ENCODE results near the gene PIP5K1B. TPM values are rescaled to one million over a fixed set of nuclear protein-coding genes. Genes with fewer than 3 reads are reported as not detected.

PIP5K1B gene
- total RNA-seq, 1 donor from 2014 or later: 1.3 TPM

DNA sequence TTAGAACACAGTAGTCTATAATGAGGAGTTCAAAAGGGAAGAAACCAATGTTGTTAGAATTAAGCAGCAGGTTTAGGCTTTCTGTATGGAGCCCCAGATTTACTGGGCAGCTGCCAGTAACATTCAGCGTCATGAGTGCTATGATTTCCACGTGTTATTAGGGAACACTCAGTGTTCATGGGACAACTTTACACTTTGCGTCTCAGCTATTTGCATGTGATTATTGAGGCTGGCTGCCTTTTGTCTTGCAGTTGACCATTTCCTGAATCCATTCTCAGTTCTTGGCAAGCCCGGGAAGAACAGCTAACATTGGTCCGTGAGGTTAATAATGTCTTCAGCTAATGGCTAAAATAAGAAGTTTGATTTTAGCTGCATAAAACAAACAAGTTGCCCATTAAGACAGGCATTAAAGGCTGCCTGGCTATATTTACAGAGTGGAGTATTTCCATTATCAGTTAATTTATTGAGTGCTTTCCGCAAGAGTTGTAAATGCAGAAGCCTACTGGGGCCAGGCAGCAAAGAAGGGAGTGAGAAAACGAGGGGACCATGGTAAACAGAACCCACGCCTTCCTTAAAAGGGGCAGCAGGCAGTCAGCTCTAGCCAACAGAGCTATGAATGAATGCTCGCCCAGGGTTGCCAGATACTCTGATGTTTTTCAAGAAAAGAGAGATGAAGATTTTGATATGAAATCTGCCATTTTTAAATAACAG is 120.9 kb downstream of the PIP5K1B start:
- no peaks in the 10 kb centered on the region for H3K36me3 ChIP-seq (ENCODE audit: insufficient read depth, low read length)
- H3K27ac Mint-ChIP-seq (ENCODE audit: unreplicated experiment): no peak overlapping the region
- no peaks in the 10 kb centered on the region for H3K9me3 Mint-ChIP-seq (ENCODE audit: unreplicated experiment)
- no peak overlapping the region for H3K4me2 ChIP-seq (ENCODE audit: low read length)
- H3K9ac ChIP-seq (ENCODE audit: low read length): no peak overlapping the region
- no peaks in the 10 kb centered on the region for H3K4me1 ChIP-seq (ENCODE audit: insufficient read depth, low read length)
- no peaks in the 10 kb centered on the region for H4K20me1 ChIP-seq (ENCODE audit: insufficient read depth, low read length)
- H3K36me3 Mint-ChIP-seq (ENCODE audit: low read depth, unreplicated experiment): no peaks in the 10 kb centered on the region
- H3K4me3 Mint-ChIP-seq (ENCODE audit: unreplicated experiment): no peak overlapping the region
- no peak overlapping the region for H3K4me3 ChIP-seq (ENCODE audit: insufficient read depth, low read depth, low read length)
- no peak overlapping the region for H2AFZ ChIP-seq (ENCODE audit: low read depth, low read length)
- TF ChIP-seq CTCF (IDR thresholded peaks at IDR 0.05; ENCODE audit: insufficient read depth, low read depth, low read length): no peak
- TF ChIP-seq EZH2 (IDR thresholded peaks at IDR 0.05; ENCODE audit: insufficient read depth, low read length): no peak
- H3K27ac ChIP-seq (ENCODE audit: low read depth, low read length): no peak overlapping the region
- H3K9me3 ChIP-seq (ENCODE audit: insufficient read depth, low read depth, low read length): no peaks in the 10 kb centered on the region
- peaks cover 3% of the 10 kb centered on the region for H3K27me3 ChIP-seq (ENCODE audit: insufficient read depth, low read length)
- no peaks in the 10 kb centered on the region for H3K4me1 Mint-ChIP-seq (ENCODE audit: low read depth, unreplicated experiment)
- FAIRE-seq: no peak
- no peak for DNase-seq (ENCODE audit: low read depth)
- no peaks in the 10 kb centered on the region for H3K27me3 Mint-ChIP-seq (ENCODE audit: low read depth, unreplicated experiment)
- no peaks in the 10 kb centered on the region for H3K79me2 ChIP-seq (ENCODE audit: insufficient read depth, low read length)

- Mint-ChIP-seq H3K9me3 (ENCODE audit: unreplicated experiment) (no peaks in the 10 kb centered on the region), H3K4me1 (ENCODE audit: low read depth, unreplicated experiment) (no peaks in the 10 kb centered on the region), H3K36me3 (ENCODE audit: low read depth, unreplicated experiment) (no peaks in the 10 kb centered on the region), H3K4me3 (ENCODE audit: unreplicated experiment) (no peak overlapping the region), H3K27ac (ENCODE audit: unreplicated experiment) (no peak overlapping the region), H3K27me3 (ENCODE audit: low read depth, unreplicated experiment) (peaks cover 4% of the 10 kb centered on the region)
- Histone ChIP-seq H3K4me3 (ENCODE audit: insufficient read depth, low read depth, low read length) (no peak overlapping the region), H4K20me1 (ENCODE audit: insufficient read depth, low read length) (no peaks in the 10 kb centered on the region), H3K9me3 (ENCODE audit: insufficient read depth, low read depth, low read length) (no peaks in the 10 kb centered on the region), H3K9ac (ENCODE audit: low read length) (no peak overlapping the region), H2AFZ (ENCODE audit: low read depth, low read length) (no peak overlapping the region), H3K79me2 (ENCODE audit: insufficient read depth, low read length) (no peaks in the 10 kb centered on the region), H3K4me1 (ENCODE audit: insufficient read depth, low read length) (no peaks in the 10 kb centered on the region), H3K4me2 (ENCODE audit: low read length) (no peak overlapping the region), H3K36me3 (ENCODE audit: insufficient read depth, low read length) (no peaks in the 10 kb centered on the region), H3K27ac (ENCODE audit: low read depth, low read length) (no peak overlapping the region), H3K27me3 (ENCODE audit: insufficient read depth, low read length) (peaks cover 3% of the 10 kb centered on the region)
- no peak for FAIRE-seq
- DNase-seq (ENCODE audit: low read depth): no peak
- TF ChIP-seq CTCF (IDR thresholded peaks at IDR 0.05; ENCODE audit: insufficient read depth, low read depth, low read length) (no peak), EZH2 (IDR thresholded peaks at IDR 0.05; ENCODE audit: insufficient read depth, low read length) (no peak)
These were observed 123.1 kb downstream of the PIP5K1B start for GRCh38 chr9:68827837-68828744.

Measured in astrocyte (in vitro differentiated cells and primary cell).